Astrocyte of the spinal cord (primary cell): ENCODE data around the gene MLPH.

ENCODE experiments used
- DNase-seq: peaks from one replicate; pipeline ENCODE4 v3.0.0; 2011; ENCODE audit warnings: low read depth, low spot score
- H3K4me3 ChIP-seq: 2 replicates; pipeline ENCODE4 v1.5.1; 2011; ENCODE audit warnings: low read depth, mild to moderate bottlenecking, low read length, moderate library complexity
- CTCF ChIP-seq: IDR thresholded peaks from 2 replicates; pipeline ENCODE4 v1.5.1; 2012; ENCODE audit warnings: low read depth, mild to moderate bottlenecking, low read length, inconsistent platforms
- in situ Hi-C: cut with HindIII; loops from 2 replicates; pipeline ENCODE4 v1.10.0; 2017; ENCODE audit warnings: low sequenced_read_pairs

The MLPH gene

GRCh38 chr2:237577956-237578870, 91.2 kb downstream of the MLPH start:
- no peak overlapping the region for H3K4me3 ChIP-seq
- no peak for TF ChIP-seq CTCF
- in situ Hi-C loops: no loop called here
- no peak for DNase-seq

- no peak overlapping the region for H3K4me3 ChIP-seq
- DNase-seq: no peak
- in situ Hi-C loops: no loop called here
- TF ChIP-seq CTCF: no peak
These were observed 94.3 kb downstream of the MLPH start for GRCh38 chr2:237581326-237581725.

- in situ Hi-C loops: no loop called here
- peak; percentile 63 for TF ChIP-seq CTCF
- H3K4me3 ChIP-seq: peak overlapping the region; percentile 8
- peak; percentile 67 for DNase-seq
These were observed 95.0 kb downstream of the MLPH start for GRCh38 chr2:237581751-237582746.

- in situ Hi-C loops: no loop called here
- no peak for DNase-seq
- no peak for TF ChIP-seq CTCF
- no peak overlapping the region for H3K4me3 ChIP-seq
These were observed 96.6 kb downstream of the MLPH start for GRCh38 chr2:237583385-237584295.

- in situ Hi-C loops: no loop called here
- TF ChIP-seq CTCF: no peak
- no peak overlapping the region for H3K4me3 ChIP-seq
- no peak for DNase-seq
These were observed 98.7 kb downstream of the MLPH start for GRCh38 chr2:237585590-237586221.
